Spinal cord (tissue), 10 donors: Measurements from ENCODE around the gene ATG4C. TPM values are rescaled to one million over a fixed set of nuclear protein-coding genes. Genes with fewer than 3 reads are reported as not detected.
A peak's percentile ranks its signal among the peaks of the same experiment; 100 is the strongest.

Source experiments
- DNase-seq, 6 donors: peaks; one replicate each; pipeline versions ENCODE4 v3.0.0 to v3.0.0-alpha.2; 2013 to 2015; ENCODE audit warnings: low spot score in 6 of 6, low read depth in 4 of 6
- H3K27ac ChIP-seq: one replicate; pipeline ENCODE4 v1.5.1; 2013; ENCODE audit warnings: low read depth, low read length, control low read depth
- H3K27me3 ChIP-seq: one replicate; pipeline ENCODE4 v1.6.1; 2013; ENCODE audit warnings: low read length; ENCODE audit not compliant: control insufficient read depth, insufficient read depth
- H3K36me3 ChIP-seq: one replicate; pipeline ENCODE4 v1.6.1; 2013; ENCODE audit warnings: low read length; ENCODE audit not compliant: control insufficient read depth, insufficient read depth
- H3K4me1 ChIP-seq: one replicate; pipeline ENCODE4 v1.6.1; 2013; ENCODE audit warnings: low read length; ENCODE audit not compliant: control insufficient read depth, insufficient read depth
- H3K4me3 ChIP-seq: one replicate; pipeline ENCODE4 v1.5.1; 2013; ENCODE audit warnings: low read depth, low read length, control low read depth
- H3K9me3 ChIP-seq: one replicate; pipeline ENCODE4 v1.6.1; 2013; ENCODE audit warnings: low read length; ENCODE audit not compliant: control insufficient read depth, insufficient read depth
- WGBS: methylation state at CpG from one replicate; pipeline ENCODE4 v1.1.5; 2013; ENCODE audit warnings: missing lambda C conversion rate; ENCODE audit not compliant: insufficient coverage; 5-methylcytosine and 5-hydroxymethylcytosine counted together
- polyA plus RNA-seq, 2 donors: library from polyadenylated mRNA; unstranded; fragments of 120-200 nt; gene quantifications; one replicate each; pipeline ENCODE4 v1.2.1, GENCODE V29; 2013; ENCODE audit not compliant: insufficient read length in 2 of 2
- total RNA-seq, 2 donors: library from RNA; depleted of rRNA in 1 of 2; stranded (reverse); fragments of 120-200 nt in 1 of 2; fragments of >200 nt in 1 of 2; gene quantifications; one replicate each; pipeline versions ENCODE4 v1.2.3 to v1.2.4, GENCODE V29; 2013 to 2014
- donor health status: healthy.

The ATG4C gene
- total and polyA plus RNA-seq, 4 donors = 12.1 to 27.3 (median 14.3) TPM

GRCh38 chr1:62900566-62900965 lies 116.6 kb downstream of the ATG4C start:
- WGBS = 100% methylated on average over 1 of the region's 1 CpG
- Histone ChIP-seq H3K4me1 (peaks cover 2% of the 10 kb centered on the region), H3K27ac (no peak overlapping the region), H3K4me3 (no peak overlapping the region), H3K36me3 (no peaks in the 10 kb centered on the region), H3K27me3 (peaks cover 4% of the 10 kb centered on the region), H3K9me3 (no peaks in the 10 kb centered on the region)
- no peak for DNase-seq

- DNase-seq = no peak
- Histone ChIP-seq H3K27me3 (peaks cover 4% of the 10 kb centered on the region), H3K4me3 (no peak overlapping the region), H3K27ac (no peak overlapping the region), H3K9me3 (no peaks in the 10 kb centered on the region), H3K4me1 (peaks cover 3% of the 10 kb centered on the region), H3K36me3 (no peaks in the 10 kb centered on the region)
- WGBS = no CpG with 5 or more reads among the region's 1 CpG
Observed at GRCh38 chr1:62901650-62902049, 117.7 kb downstream of the ATG4C start.

GRCh38 chr1:62903522-62903921 lies 119.6 kb downstream of the ATG4C start:
- Histone ChIP-seq H3K27ac (no peak overlapping the region), H3K36me3 (no peaks in the 10 kb centered on the region), H3K4me1 (peaks cover 3% of the 10 kb centered on the region), H3K4me3 (no peak overlapping the region), H3K27me3 (peaks cover 4% of the 10 kb centered on the region), H3K9me3 (no peaks in the 10 kb centered on the region)
- WGBS = 74% methylated on average over 5 of the region's 12 CpGs
- DNase-seq = no peak

GRCh38 chr1:62903982-62904855 lies 120.3 kb downstream of the ATG4C start:
- no peak overlapping the region for H3K27ac ChIP-seq
- no peaks in the 10 kb centered on the region for H3K9me3 ChIP-seq
- H3K4me1 ChIP-seq = peaks cover 3% of the 10 kb centered on the region
- H3K4me3 ChIP-seq = no peak overlapping the region
- WGBS = 47% methylated on average over 3 of the region's 8 CpGs
- peaks cover 3% of the 10 kb centered on the region for H3K27me3 ChIP-seq
- no peaks in the 10 kb centered on the region for H3K36me3 ChIP-seq
- DNase-seq = peak in 3 of 6 donors; percentile 24 to 95 (median 37)

GRCh38 chr1:62904856-62905225 lies 120.9 kb downstream of the ATG4C start:
- no CpG with 5 or more reads among the region's 5 CpGs for WGBS
- DNase-seq = peak in 3 of 6 donors; percentile 8 to 93 (median 46)

GRCh38 chr1:62905309-62905708 lies 121.4 kb downstream of the ATG4C start:
- H3K4me3 ChIP-seq = no peak overlapping the region
- H3K9me3 ChIP-seq = no peaks in the 10 kb centered on the region
- no peaks in the 10 kb centered on the region for H3K36me3 ChIP-seq
- DNase-seq = no peak
- H3K4me1 ChIP-seq = peaks cover 3% of the 10 kb centered on the region
- no peak overlapping the region for H3K27ac ChIP-seq
- WGBS = no CpG with 5 or more reads among the region's 6 CpGs
- H3K27me3 ChIP-seq = peaks cover 2% of the 10 kb centered on the region

More at GRCh38 chr1:62904856-62905225, 120.9 kb downstream of the ATG4C start:
- Histone ChIP-seq H3K4me1 (peaks cover 3% of the 10 kb centered on the region), H3K27me3 (peaks cover 2% of the 10 kb centered on the region), H3K36me3 (no peaks in the 10 kb centered on the region), H3K4me3 (no peak overlapping the region), H3K27ac (no peak overlapping the region), H3K9me3 (no peaks in the 10 kb centered on the region)

GRCh38 chr1:62905872-62906271 lies 121.9 kb downstream of the ATG4C start:
- no peaks in the 10 kb centered on the region for H3K9me3 ChIP-seq
- no peaks in the 10 kb centered on the region for H3K27me3 ChIP-seq
- no peak overlapping the region for H3K27ac ChIP-seq
- WGBS = 100% methylated on average over 3 of the region's 8 CpGs
- no peak overlapping the region for H3K4me3 ChIP-seq
- H3K4me1 ChIP-seq = peaks cover 3% of the 10 kb centered on the region
- H3K36me3 ChIP-seq = no peaks in the 10 kb centered on the region
- no peak for DNase-seq

- peak in 2 of 6 donors; percentile 9 to 76 for DNase-seq
- H3K27ac ChIP-seq = no peak overlapping the region
- no peaks in the 10 kb centered on the region for H3K27me3 ChIP-seq
- H3K9me3 ChIP-seq = no peaks in the 10 kb centered on the region
- H3K4me1 ChIP-seq = peaks cover 3% of the 10 kb centered on the region
- H3K4me3 ChIP-seq = no peak overlapping the region
- H3K36me3 ChIP-seq = no peaks in the 10 kb centered on the region
- WGBS = 45% methylated on average over 7 of the region's 9 CpGs
Observed at GRCh38 chr1:62906428-62906886, 122.5 kb downstream of the ATG4C start.

- Histone ChIP-seq H3K9me3 (no peaks in the 10 kb centered on the region), H3K27me3 (no peaks in the 10 kb centered on the region), H3K36me3 (no peaks in the 10 kb centered on the region), H3K4me3 (no peak overlapping the region), H3K27ac (no peak overlapping the region), H3K4me1 (peaks cover 3% of the 10 kb centered on the region)
- no CpG with 5 or more reads among the region's 2 CpGs for WGBS
- no peak for DNase-seq
Observed at GRCh38 chr1:62908168-62908695, 124.3 kb downstream of the ATG4C start.
